Stimulated activated CD4-positive, alpha-beta T cell treated with anti-CD3 and anti-CD28 coated beads, Interleukin-15, amount 100 ng/mL, for 48 hours (primary cell): Measurements from ENCODE around the gene PCMT1.
"Not testable (repeated sequence)": the region's sequence is repeated elsewhere in the genome, so short reads cannot be mapped to it uniquely, and the experiment has no call there.

Experiments used
- DNase-seq, 2 donors: peaks; one replicate each; pipeline ENCODE4 v3.0.0-alpha.2; 2020; ENCODE audit warnings: low read depth in 2 of 2

Gene PCMT1

GRCh38 chr6:149749594-149750135, at the start of gene PCMT1:
PCMT1 (plus strand) TSS chr6:149749741; CDS start chr6:149749902, 161 bp downstream.
- peak; percentile 77 to 88 for DNase-seq

- DNase-seq: no peak
Observed at GRCh38 chr6:149701714-149702113, 47.8 kb upstream of the PCMT1 start.

- no peak for DNase-seq
Observed at GRCh38 chr6:149711711-149712110, 37.8 kb upstream of the PCMT1 start.

GRCh38 chr6:149714442-149714841, 35.1 kb upstream of the PCMT1 start:
- no peak for DNase-seq

GRCh38 chr6:149716181-149716963, 33.2 kb upstream of the PCMT1 start:
- DNase-seq: no peak

- no peak for DNase-seq
Observed at GRCh38 chr6:149717255-149717587, 32.3 kb upstream of the PCMT1 start.

- DNase-seq: peak; percentile 87 to 90
Observed at GRCh38 chr6:149717588-149718458, 31.7 kb upstream of the PCMT1 start, which contains the start of gene LATS1. LATS1 (minus strand) TSS chr6:149718101; CDS start chr6:149702126, 15,975 bp downstream.

GRCh38 chr6:149719531-149719930, 30.0 kb upstream of the PCMT1 start:
- DNase-seq: no peak

GRCh38 chr6:149723262-149723661, 26.3 kb upstream of the PCMT1 start:
- DNase-seq: no peak

- DNase-seq: peak in 1 of 2 donors; percentile 12
Observed at GRCh38 chr6:149723771-149724417, 25.6 kb upstream of the PCMT1 start.

- DNase-seq: no peak
Observed at GRCh38 chr6:149725785-149726184, 23.8 kb upstream of the PCMT1 start.

- DNase-seq: no peak
Observed at GRCh38 chr6:149727793-149728498, 21.6 kb upstream of the PCMT1 start.

- DNase-seq: no peak
Observed at GRCh38 chr6:149728499-149729234, 20.9 kb upstream of the PCMT1 start.

- no peak for DNase-seq
Observed at GRCh38 chr6:149729824-149730223, 19.7 kb upstream of the PCMT1 start.

- no peak for DNase-seq
Observed at GRCh38 chr6:149733089-149733720, 16.3 kb upstream of the PCMT1 start.

- no peak for DNase-seq
Observed at GRCh38 chr6:149734915-149735314, 14.6 kb upstream of the PCMT1 start.

GRCh38 chr6:149745252-149745651, 4.3 kb upstream of the PCMT1 start:
- not testable (repeated sequence) for DNase-seq

- peak; percentile 90 to 92 for DNase-seq
Observed at GRCh38 chr6:149746147-149746946, 3.2 kb upstream of the PCMT1 start, which contains the start of gene NUP43. NUP43 (minus strand) TSS chr6:149746529; CDS start chr6:149746495, 34 bp downstream.

GRCh38 chr6:149749082-149749593, 403 bp upstream of the PCMT1 start:
- DNase-seq: not testable (repeated sequence)
